ENCODE measurements around the gene RPGR.

The RPGR gene, protein sequence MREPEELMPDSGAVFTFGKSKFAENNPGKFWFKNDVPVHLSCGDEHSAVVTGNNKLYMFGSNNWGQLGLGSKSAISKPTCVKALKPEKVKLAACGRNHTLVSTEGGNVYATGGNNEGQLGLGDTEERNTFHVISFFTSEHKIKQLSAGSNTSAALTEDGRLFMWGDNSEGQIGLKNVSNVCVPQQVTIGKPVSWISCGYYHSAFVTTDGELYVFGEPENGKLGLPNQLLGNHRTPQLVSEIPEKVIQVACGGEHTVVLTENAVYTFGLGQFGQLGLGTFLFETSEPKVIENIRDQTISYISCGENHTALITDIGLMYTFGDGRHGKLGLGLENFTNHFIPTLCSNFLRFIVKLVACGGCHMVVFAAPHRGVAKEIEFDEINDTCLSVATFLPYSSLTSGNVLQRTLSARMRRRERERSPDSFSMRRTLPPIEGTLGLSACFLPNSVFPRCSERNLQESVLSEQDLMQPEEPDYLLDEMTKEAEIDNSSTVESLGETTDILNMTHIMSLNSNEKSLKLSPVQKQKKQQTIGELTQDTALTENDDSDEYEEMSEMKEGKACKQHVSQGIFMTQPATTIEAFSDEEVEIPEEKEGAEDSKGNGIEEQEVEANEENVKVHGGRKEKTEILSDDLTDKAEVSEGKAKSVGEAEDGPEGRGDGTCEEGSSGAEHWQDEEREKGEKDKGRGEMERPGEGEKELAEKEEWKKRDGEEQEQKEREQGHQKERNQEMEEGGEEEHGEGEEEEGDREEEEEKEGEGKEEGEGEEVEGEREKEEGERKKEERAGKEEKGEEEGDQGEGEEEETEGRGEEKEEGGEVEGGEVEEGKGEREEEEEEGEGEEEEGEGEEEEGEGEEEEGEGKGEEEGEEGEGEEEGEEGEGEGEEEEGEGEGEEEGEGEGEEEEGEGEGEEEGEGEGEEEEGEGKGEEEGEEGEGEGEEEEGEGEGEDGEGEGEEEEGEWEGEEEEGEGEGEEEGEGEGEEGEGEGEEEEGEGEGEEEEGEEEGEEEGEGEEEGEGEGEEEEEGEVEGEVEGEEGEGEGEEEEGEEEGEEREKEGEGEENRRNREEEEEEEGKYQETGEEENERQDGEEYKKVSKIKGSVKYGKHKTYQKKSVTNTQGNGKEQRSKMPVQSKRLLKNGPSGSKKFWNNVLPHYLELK

DNA sequence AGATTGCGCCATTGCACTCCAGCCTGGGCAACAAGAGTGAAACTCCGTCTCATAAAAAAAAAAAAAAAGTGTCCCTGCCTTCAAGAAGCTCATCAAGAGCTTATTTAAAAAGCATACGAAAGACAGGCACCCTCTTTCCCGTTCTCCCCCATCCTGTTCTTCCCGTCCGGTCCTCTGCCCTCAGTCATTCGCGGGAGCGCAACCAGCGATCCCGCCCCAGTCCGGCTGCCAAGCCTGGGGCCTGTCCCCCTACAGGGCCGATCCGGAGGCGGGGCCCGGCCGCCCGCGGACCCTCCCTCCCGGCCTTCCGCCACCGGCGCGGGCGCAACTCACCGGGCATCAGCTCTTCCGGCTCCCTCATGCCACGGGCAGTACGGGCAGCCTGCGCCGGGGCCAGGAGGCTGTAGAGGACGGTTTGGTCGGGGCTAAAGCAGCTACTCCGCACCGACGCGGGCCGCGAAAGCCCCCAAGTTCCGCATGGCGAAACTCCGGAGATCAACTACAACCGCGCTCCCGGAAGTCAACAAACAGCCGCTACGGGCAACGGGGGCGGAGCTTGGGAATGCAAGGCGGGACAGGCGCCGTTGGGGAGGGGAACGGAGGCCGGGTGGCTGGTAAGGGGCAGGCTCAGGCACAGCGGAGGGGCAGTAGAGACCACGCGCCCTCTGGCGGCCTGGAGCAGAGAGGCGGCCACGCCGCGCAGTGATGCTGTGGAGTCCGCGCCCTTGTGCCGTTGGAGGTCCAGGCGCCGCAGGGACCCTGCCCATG, at the start of gene RPGR:
Gene RPGR, minus strand, starts transcription at position 503 of the 768 bp plus-strand sequence. Its CDS starts 142 bp downstream, at position 361.
- DNase-seq: peak; percentile 85

DNA sequence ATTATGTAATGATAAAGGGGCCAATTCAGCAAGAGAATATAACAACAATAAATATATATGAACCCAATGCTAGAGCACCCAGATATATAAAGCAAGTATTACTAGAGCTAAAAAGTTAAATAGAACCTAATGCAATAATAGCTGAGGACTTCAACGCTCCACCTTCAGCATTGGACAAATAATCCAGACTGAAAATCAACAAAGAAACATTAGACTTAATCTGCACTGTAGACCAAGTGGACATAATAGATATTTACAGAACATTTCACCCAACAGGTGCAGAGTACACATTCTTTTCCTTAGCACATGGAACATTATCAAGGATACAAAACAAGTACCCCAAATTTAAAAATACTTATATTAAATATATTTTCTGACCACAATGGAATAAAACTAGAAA, 49.4 kb upstream of the RPGR start:
- DNase-seq: no peak

DNA sequence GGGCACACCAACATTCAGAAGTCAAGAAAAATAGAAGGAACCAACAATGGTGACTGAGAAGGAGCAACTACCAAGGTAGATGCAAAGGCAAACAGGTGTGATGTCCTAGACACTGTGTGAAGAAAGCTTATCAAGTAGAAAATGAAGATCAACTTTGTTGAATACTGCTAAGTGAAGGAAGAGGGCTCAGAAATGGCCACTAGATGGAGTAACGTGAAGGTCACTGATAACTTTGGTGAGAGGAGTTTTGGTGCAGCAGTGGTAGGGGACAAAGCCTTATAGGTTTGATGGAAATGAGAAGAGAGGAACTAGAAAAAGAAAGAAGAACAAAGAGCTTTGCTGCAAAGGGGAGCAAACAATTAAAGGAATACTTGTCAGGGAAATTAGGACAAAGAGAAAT, 48.6 kb upstream of the RPGR start:
- DNase-seq: peak; percentile 18

DNA sequence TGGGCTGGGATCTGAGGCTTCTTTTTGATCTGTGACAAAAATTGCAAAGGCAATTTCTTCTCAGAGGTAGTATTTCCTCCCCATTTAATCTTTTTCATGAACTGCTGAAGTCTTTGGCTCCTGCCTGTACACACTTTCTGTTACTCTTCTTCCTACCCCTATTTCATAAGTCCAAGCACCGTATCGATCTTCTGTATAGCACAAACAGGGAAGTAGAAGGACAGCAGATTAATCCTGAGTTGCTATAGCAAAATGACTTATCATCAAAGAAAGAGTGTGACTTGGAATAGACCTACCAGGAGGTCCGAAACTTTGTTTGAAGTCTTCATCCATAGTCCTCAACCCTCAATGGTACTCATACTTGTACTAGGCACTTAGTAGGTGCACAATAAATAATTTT, 47.1 kb upstream of the RPGR start:
- no peak for DNase-seq

DNA sequence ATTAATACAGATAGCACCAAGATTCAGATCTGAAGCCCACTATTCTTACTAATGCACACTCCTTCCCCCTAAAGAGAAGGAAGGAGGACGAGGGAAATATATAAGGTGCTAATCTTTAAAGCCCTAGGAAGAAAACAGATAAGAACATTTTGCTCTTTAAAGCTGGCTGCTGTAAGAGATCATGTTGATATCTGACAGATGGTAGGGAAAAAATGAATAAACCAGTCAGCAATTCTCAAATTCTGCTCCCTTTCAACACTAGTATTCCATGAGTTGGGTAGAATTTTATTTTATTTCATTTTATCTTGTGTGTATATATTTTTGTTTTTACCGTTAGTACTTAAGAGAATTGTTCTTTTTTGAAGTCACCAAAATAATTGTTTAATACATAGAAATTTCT, 44.3 kb upstream of the RPGR start:
- DNase-seq: no peak

DNA sequence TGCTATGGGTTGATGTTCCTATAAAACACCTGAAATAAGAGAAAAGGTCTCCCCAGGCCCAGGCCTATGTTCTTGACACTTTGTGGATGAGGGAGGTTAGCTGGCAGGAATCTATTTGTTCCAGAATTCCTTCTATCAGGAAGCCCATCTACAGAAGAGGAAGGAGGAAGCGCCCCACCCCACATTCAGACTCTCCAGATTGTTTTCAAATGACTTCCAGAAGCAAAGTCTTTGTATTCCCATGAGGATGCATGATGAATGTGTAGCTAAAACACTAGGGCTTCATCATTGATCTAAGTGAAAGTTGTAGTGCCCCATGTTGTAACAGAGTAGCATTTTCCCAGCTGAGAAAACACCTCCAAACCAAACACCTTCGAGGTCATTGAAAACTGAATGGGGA, 41.5 kb upstream of the RPGR start:
- no peak for DNase-seq

DNA sequence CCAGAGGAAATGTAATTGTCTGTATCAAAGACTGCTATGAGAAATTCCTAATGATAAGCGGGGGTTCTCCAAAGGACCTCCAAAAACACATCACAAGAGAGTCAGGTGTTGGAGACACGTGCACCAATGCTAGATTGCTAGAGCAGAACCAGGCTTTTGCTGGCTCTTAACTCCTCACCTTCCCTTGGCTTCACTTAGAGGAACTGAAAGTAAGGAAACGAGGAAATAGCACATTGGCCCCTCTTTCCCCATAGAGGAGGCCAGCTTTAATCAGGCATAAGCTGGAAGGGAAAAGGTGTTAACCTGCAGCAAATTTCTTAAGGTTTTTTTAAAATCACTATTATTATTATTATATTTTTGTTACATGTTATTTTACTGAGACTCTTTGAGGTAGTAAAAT, 38.6 kb upstream of the RPGR start:
- DNase-seq: peak; percentile 58

DNA sequence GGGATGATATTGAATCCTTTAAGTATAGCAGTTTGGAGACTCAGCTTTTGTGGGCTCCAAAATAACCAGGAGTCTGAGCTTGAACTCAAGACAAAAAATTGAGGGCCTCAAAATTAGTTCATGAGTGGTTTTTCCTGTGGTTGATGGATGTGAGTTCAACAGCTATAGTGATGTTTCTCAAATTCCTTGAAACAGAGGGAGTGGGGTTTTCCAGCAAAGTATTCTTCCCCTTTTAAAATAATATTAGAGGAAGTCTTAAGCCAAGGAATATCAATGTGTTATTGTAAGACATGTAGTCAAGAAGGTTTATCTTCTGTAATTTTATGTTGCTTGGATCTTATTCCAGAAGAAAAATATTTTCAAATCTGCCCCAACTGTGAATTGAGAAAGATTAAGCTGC, 35.7 kb upstream of the RPGR start:
- no peak for DNase-seq

DNA sequence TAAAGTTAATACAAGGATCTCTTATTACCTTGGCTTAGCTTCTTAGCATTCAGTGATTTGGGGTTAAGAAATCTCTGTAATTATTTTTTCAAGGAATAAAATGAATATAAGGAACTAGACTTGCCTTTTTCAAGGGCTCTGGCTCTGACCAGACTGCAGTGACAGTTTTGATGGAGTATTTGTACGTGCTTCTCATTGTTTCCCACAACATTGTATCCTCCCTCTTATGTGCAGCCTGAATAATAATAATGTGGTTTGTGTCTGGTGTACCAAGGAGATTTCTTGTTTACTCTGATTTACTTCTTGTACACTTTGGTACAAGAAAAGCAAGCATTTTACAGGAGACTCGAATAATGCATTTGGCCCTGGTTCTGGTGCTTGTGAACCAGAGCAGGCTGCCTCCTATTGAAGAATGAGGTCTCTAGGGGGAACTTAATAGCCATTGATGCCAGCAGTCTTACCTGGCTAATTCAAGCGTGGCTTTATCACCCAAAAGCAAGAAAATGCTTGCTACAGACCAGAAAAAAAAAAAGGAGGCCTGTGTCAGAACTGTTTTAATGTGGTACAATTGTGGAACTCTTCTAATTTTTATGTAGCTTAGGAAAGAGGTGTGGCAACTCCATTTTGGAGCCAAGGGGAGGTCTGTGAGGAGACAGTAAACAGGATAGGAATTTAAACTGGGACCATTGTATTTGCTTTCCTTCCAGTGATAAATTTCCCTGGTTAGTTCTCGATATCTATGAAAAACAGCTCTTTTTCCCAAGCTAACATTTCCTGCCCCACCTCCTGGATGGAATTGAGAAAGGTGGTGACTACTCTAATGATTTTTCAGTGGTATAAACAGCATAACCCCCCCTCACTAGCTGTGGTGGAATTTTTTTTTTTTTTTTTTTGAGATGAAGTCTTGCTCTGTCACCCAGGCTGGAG, 30.7 kb upstream of the RPGR start:
- DNase-seq: no peak

DNA sequence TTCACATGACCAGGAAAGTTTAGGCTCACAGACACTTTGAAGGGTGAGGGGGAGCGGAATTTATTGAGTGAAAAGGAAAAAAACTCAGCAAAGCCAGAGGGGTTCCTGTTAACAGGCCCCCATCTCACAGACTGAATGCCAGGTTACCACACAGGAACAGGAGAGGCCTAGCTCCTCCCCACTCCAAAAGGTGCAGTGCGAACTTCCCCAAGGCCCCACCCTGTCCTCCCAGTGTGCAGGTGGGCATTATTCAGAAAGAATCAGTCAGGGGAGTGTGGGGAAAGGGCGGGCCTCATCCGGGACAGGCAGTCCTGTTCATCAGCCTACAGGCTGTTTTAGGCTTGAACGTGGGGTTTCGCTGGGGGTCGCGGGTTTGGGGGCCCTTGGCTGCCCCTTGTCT, 29.1 kb upstream of the RPGR start:
- no peak for DNase-seq

DNA sequence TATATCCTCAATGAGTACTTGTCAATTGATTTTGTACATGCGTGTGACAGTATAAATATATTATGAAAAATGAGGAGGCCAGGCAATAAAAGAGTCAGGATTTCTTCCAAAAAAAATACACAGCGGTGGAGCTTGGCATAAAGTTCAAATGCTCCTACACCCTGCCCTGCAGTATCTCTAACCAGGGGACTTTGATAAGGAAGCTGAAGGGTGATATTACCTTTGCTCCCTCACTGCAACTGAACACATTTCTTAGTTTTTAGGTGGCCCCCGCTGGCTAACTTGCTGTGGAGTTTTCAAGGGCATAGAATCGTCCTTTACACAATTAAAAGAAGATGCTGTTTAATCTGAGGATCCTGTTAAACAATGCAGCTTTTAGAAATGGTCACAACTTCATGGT, 25.1 kb upstream of the RPGR start, which contains the start of gene OTC:
Gene OTC, plus strand, starts transcription at position 243 of the 400 bp plus-strand sequence. Its CDS starts 93 bp downstream, at position 336.
- no peak for DNase-seq

DNA sequence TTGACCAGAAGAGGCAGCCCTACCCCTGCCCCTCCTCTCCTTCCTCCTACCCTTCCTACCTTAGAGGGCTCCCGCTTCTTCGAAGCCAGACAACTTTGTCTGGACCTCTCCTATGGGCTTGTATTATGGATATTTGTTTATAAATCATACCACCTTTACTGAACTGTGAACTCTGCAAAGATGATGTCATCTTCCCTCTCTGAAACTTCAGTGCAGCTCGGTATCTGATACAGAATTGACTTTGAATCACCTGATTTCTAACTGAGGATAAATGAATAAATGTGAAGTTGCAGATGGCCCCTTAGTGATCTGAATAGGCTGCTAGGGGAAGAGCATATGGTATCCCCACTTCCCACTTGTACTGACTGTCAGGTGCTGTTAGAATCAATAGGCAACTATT, 24.0 kb upstream of the RPGR start:
- no peak for DNase-seq

DNA sequence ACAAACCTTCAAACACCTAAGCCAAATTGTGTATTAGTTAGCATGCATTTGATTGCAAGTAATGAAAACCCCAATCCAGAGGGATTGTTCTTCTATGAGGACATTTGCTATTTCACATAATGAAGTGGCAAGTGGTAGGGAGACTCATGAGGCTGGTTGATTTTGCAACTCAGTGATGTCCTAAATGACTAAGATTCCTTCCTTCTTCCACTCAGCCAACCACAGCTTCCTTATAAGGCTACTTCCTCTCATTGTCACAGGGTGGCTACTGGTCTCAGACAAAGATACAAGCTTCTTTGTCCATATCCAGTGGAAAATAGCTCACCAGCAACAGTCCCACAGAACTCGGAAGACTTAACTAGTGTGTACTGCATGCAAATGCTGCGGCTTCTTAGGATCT, 19.8 kb upstream of the RPGR start:
- peak; percentile 86 for DNase-seq

DNA sequence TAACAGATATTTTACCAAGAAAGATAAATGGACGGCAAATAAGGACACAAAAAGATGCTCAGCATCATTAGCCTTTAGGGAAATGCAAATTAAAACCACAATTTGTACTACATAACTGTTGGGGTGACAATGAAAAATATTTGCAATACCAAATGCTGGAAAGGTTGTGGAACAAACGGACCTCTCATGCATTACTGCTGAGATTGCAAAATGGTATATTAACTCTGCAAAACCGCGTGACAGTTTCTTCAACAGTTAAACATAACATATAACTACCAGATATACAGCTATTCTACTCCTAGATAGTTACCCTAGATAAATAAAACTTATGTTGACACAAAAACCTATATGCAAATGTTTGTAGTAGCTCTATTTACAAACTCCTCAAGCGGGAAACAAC, 18.8 kb upstream of the RPGR start:
- DNase-seq: no peak

DNA sequence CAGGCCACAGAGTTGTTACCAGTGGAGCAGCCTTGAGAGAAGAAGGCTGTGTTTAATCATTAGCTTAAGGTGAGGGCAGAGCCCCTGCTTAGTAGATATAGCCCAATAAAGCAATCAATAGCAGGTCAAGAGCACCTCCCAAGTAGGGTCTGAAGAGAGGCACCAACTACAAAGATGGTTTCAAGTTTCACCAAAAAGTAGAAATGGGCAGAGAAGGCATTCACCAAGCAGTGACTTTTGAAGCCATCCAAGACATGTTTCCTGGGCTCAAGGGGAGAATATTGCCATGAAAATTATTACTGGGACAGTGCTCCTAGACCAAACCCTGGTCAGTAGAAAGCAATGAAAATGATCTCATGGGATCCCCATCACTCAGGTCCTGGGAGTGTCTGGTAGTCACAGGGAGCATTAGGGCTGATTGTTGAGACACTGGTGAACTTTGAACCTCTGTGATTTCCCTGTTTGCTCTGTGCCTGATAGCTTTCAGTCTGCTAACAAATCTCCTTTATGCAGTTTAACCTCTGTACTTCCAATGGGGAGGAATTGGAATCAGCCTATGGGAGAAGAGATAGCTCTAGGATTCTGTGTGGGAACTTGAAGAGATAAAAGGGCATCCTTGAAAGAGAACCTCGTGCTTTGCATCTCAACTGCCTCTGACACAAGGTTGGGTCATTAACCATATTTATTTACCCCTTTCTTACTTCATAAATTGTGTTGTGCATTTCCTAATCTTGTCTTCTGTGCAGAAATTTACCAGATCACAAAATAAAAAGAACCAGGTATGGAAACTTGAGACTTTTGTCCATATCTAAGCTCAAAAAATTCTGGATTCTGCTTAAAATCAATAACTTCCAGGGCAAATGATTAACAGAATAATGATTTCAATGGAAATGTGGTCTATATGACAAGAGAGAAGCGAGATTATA, 15.8 kb upstream of the RPGR start:
- no peak for DNase-seq

DNA sequence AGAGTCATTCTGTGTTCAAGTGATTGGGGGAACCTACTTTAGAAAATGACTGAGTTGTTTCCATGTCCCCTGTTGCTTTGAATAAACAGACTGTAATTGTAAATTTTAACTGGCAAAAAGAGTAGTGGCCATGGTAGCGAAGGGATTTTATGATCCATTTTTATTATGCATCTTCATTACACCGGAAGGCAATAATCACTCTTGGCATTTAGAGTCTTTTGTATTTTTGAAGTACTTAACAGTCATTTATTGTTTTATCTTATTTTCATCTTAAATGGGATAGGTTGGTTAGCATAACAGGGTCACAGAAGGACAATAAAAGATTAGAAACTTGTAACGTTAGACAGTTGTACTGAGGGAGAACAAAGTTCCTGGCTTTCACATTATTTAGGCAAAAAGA, 14.1 kb upstream of the RPGR start:
- no peak for DNase-seq

DNA sequence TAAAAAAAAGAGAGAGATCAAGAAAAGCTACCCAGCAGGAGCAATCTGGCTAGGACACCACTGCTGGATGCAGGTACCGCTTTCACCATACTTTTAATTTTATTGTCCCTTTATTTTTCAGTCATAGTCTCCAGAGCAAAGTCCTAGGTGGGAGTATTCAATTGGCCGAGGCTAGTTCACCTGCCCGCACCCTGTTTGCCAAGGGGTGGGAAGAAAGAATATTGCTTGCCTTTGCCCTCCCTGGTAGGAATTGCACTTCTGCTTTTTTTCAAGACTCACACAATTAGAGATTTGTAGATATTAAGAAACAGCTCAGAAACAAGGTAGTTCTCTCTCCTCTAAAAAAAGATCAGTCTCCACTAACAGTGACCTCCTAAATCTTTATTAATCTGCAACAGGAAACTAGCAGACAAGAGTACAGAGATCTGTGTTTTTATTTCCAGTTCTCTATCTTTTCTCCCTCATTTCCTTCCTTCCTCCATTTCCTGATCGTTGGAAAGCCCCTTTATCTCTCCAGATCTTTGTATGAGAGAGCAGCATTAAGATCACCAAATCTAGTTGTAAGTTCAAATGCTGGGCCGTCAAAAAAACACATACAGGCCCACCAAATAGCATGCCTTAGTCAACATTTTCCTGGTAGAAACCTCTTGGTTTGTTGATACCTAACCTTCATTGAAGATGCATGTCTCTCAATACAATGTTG, 9.4 kb upstream of the RPGR start:
- no peak for DNase-seq

DNA sequence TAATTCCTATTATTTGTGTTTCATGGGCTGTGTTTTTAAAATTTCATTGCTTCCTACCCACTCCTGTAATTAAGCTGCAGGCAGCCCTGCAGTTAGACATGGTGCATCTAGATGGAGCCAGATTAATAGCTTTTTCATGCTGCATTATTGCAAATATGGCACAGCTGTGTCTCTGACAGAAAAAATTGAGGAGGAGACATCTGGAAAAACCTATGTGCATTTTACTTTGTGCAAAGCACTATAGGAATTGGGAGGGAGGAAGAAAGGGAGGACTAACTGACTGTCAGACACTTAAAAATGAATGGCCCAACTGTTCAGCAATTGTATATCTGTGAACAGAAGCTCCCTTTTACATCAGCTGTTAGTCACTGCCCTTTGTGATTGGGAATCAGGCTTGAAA, 8.1 kb upstream of the RPGR start:
- no peak for DNase-seq

DNA sequence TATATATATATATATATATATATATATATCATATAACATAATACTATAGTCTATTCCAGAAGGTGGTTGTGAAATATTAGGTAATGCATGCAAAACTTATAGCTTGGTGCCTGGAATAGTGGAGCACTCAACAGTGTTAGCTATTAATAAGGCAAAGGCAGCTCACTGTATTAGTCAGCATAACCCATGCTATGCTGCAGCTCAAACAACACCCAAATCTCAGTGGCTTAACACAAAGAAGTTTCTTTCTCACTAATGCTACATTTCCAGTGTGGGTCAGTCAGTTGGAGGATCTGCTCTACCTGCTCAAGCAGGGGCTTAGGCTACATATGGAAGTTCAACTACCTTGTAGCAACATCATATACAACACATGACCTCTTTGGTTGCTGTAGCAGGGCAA, 5.2 kb upstream of the RPGR start:
- no peak for DNase-seq

DNA sequence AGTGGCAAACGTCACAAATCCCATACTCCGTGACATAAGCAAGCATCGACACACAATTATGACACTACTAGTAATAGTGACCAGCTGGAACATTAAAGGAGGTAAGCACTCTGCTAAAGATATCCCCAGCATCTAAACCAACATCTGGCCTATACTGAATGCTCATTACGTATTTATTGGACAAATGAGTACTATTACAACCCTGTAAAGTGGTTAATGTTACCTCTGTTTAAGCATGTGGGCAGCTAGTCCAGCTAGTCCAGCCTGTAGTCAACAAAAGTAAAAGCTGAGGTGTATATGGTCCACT, 419 bp upstream of the RPGR start:
- DNase-seq: no peak
